GM18907 (cell line): ENCODE data around the gene WBP11.
A peak's percentile ranks its signal among the peaks of the same experiment; 100 is the strongest.

ENCODE experiments used
- ATAC-seq: cut with Tn5 transposase; IDR thresholded peaks from one replicate; pipeline ENCODE4 v1.9.1; 2021; ENCODE audit warnings: mild to moderate bottlenecking, moderate library complexity; ENCODE audit not compliant: unreplicated experiment

WBP11 gene

DNA sequence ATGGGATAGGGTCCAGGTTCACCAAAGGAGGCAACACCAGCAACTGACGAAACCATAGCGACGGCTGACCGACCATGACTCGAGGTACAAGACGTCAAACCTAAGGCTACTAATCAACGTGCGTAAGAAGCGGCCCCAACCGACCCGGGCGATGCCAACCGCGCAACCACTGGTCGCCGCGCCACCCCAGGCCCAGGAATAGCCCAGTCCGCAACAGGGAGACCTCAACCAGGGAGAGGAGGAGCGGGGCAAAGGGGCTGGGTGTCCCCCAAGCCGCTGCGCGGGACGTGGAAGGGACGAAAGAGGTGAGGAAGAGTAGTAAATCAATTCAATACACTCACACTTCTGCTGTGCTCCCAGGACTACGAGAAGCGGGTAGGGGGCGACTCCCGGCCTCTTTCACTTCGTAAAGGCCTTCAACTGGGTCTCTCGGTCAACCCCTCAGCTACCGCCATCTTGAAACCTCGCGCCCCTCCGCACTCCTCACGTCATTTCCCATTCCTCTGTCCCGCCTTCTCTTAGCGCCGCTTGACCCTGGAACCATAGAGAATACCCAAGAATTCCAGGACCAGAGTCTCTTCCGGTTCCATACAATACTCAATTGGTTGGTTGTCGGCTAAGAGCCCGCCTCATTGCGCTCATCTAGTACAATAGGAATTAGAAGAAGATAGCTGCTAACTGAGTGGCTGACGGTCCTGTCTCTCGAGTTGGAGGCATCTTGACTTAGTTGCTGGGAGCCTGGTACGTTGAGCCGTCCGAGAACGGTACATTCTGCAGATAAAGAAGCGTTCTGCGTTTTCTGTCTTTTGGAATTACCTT is at the start of gene WBP11, which contains the start of gene C12orf60:
TSS of gene WBP11 (minus strand) at position 468 of the 819 bp plus-strand sequence. CDS start 2,095 bp downstream, outside the sequence.
TSS of gene C12orf60 (plus strand) at position 660 of the 819 bp plus-strand sequence. CDS start 19,266 bp downstream, outside the sequence.
- ATAC-seq = peak; percentile 100

DNA sequence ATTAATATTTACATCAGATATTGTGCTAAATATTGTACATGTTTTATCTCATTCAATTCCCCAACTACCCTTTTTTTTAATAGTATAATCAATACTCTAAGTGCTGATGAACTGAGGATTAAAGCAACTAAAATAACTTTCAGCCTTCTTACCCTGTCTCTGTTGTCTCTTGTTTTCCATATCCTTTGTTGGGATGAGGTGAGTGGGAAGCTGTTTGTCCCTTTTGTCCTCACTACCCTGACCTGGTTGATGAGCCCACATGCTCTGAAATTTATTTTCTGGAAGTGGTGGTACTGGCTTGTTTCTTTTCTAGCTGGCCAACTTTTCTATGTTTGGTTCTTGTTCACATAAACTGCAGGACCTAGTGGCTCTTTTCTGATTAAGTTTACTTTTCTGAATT is 49.6 kb upstream of the WBP11 start:
- ATAC-seq = no peak

DNA sequence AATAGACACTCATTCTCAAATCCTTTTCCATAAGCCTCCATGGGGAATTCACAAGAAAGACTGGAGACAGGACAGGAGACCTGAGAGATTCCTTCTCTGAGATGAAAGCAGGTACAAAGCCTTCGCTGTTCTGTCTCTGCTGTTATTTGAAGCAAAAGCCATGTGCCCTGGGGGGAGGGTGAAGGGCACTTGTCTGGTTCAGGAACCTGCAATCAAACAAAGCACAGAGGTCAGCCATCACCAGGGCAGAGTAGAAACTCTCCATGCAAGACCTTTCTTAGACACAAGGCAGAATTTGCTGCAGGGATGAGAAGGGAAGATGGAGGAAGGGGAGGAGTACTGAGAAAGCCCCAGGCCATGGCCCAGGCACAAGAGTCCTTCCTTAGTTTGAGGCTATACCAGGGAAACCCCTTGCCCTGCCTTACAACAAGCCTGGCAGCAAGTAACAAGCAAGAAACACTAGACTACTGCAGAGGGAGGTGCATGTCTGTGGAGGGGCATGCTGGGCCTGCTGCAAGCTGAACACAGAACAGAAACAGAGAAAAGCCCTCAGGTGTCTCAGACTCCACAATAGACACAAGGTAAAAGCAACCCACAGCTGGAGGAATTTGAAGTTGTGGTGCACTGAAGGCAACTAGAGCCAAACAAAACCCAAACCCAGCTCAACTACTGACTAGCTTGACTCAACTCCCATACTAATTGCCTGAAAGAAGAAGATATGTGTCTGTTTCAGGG is 47.8 kb upstream of the WBP11 start:
- peak; percentile 76 for ATAC-seq

DNA sequence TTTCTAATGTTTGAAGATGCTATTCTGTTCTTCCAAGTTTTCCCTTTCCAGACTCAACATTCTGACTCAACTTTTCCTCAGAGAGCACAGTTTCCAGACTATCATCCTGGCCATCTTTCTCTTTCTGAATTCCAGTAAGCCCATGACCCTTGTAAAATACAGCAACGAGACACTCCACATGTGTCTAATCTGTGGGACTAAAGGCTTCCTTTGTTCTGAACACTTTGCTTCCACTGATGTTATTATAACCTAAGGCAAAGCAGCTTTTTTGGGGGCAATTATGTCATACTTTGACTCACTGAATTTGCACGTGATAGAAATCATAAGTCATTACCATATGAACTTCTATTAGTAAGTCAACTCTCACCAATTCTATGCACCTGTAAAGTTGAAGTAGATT is 46.4 kb upstream of the WBP11 start:
- no peak for ATAC-seq

DNA sequence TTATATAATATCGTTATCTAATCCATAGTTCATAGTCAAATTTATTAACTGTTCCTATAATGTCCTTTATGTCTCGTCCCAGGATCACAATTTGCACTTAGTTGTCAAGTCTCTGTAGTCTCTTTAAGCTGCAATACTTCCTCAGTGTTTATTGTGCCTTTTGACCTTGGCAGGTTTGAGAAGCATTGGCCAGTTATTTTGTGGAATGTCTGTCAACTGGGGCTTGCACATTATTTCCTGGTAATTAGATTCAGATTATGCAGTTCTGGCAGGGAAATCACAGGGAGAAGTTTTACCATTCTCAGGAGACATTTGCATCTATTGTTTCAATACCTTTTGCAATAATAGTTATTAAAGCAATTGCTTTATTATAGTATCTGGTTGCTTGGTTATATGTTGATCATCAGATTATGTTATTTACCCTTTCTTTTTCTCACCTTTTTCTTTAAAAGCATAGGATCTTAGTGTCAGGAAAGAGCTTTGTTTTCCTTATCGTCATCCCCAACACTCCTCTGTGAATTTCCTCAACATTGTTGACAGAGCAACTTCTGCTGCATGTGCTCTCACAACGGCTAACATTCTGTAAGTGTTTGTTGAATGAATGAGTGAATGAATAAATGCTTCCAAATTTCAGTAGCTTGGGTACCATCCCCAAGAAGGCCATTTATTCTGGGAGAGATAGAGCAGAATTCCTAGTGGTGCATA is 43.8 kb upstream of the WBP11 start:
- ATAC-seq = no peak

DNA sequence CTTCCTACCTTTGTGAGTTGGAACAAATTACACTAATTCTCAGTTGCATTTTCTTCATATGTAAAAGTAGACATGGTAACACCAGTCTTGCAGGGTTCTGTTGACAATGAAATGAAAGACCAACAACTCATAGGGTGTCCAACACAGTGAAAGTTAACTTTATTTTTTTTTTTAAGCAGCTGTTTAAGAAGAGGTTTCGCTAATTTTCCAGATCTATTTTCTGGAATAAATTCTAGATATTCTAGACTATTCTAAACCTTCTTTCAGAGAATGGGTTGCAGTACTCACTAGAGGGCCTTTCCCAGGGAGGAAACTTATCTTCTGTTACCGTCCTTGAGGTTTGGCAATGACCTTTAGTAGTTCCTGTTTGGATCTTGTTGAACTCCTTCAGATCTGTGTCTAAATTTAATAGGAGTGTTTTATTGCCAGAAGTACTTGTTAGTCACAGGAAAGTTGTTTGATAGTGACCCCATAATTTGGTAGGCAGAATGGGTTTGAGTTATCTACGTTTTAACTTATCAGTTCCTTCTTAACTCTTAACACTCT is 42.8 kb upstream of the WBP11 start:
- ATAC-seq = no peak

DNA sequence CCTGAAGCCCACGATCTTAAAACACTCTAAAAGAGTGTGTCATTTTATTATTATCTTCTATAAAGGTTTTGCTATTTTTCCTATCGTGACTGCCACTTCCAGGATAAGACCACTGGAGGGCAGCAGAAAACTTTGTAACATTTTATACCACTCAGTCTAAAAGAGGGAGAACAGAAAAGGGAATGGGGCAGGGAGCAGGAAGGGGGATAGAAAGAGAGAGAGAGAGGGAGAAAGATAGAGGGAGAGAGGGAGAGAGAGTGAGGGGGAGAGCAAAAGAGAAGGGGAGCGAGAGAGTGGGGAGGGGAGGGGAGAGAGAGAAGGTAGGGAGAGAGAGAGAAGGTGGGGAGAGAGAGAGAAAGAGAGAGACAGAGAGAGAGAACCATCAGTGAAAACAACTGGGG is 42.1 kb upstream of the WBP11 start:
- ATAC-seq = peak; percentile 60

DNA sequence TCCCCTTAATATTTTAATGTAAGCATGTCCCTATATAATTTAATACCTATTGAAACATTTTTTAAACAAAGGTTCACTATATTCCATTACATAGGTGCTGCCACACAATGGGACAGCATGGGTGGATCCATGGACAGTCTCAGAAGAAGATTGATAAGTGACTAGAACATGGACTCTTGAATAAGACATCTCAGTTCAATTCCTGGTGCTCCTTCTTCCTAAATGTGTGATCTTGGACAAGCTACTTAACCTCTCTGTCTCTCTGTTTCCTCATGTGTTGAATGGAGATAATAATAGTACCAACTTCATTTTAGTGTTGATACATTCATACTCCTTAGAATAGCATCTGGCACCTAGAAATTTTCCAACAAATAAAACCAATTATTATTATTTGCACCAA is 41.1 kb upstream of the WBP11 start:
- ATAC-seq = no peak

DNA sequence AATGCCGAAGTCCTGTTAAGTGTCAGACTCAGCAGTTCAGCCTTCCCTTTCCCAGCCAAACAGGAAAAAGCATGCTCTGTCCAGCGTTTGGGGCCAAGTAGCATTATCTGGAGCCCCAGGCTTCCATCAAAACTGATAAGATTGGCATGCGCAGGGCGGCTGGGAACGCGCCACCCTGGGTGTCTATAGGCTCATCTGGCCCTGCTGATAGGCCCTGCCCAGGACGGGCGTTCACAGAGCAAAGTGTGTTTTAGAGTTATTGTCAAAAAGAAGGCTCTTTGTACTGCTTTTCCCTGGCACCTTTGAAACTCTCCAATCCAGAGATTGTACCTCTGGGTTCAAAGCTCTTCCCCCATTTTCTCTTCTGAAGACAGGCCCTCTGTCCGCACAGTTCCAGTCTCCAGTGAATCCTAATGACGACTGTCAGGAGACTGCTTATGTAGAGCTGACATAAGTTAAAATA is 40.2 kb upstream of the WBP11 start, which contains the start of gene ART4:
TSS of gene ART4 (minus strand) at position 102 of the 463 bp plus-strand sequence. CDS start 413 bp downstream, outside the sequence.
- ATAC-seq = no peak

DNA sequence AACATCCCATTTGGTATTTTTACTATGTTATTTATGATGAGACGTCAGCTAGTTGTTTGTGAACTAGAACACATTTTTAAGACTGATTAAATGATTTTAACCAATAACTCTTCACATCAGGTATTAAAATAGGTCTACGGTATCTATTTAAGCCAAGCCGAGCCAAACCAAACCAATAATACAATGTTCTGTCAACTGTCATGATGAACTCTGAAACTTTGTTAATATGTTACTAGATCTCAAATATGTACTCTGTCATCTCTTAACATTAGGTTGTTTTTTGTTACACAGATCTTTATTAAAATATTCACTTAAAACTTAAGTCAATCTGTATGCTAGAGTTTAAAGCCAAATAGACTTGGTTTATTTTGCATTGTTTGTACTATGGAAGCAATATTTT is 39.0 kb upstream of the WBP11 start:
- ATAC-seq = no peak

DNA sequence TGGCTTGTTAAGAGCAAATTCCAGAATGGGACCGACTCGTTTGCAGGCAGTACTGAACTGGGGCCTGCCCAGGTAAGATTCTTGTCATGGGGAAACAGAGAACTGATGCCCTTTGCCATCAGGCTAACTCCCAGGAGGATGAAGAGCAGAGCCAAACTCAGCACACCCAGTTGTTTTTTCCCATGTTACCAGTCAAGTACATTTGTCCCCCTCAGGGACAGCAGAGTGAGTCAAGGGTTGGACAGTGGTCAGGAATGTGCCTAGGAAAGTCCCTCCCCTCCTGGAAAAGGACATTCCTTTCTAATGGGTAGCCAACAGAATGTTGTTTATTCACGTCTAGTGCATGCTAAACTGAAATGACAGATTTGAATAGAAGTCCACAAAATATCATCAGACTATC is 38.5 kb upstream of the WBP11 start:
- no peak for ATAC-seq

DNA sequence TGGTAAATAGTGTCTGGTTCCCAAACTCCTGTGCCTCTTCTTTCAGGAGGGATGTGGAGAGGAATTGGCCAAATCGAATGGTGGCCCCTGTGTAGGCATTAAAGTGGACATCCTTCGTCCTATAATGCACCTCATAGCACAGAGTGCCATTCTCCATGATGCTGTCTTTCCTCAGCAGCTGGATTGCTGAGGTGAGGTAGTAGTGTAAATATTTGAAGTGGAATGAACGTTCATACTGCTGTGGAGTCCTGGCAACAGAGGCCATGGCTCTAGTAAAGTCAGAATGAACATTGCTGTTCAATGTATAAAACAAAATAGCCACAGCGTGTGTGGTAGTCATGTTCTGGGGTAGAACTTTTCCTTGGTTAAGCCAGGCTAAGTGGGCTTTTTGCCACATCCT is 37.3 kb upstream of the WBP11 start:
- ATAC-seq = no peak

DNA sequence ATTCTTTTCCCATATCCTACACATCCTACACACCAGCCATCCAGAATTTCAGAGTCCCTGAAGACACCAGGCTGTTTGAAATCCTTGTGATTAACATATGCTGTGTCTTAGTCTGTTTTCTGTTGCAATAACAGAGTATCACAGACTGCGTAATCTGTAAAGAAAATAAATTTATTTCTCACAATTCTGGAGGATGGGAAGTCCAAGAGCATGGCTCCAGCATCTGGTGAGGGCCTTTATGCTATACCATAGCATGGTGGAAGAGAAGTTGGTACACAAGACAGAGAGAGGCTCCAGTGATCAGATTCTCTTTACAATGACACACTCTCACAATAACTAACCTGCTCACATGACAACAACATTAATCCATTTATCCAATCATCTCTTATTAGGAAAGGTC is 36.0 kb upstream of the WBP11 start:
- no peak for ATAC-seq

DNA sequence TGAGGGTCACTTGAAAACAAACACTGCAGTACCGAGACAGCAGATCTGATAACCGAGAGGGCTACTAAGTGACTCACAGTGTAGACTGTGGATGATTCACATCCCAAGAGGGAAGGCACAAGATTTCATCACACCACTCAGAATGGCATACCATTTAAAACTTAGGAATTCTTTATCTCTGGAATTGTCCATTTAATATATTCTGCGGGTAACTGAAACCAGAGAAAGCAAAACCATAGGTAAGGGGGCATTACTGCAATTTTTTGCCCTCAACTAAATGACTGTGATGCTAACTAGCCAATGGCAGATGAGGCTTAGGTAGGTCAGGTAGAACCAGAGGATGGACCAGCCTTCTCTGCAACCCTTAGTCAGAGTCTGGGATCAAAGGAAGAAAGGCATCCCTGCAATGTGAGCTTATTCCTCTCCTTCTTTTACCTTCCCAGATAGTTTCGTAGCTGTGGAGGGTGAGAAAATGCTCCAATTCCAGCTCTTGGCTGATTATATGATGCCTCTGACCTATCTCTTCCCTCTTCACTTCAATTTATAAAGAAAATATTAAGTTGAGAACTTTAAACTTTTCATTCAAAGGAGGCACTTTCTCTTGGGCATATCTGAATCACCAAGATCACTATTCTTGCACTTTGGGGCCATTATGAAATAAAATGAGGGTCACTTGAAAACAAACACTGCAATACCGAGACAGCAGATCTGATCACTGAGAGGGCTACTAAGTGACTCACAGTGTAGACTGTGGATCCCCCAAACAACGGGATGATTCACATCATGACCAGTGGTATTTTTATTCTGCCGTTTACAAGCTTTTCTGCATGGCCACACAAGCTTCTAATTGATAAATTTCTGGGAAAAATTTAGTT is 33.3 kb upstream of the WBP11 start:
- no peak for ATAC-seq

DNA sequence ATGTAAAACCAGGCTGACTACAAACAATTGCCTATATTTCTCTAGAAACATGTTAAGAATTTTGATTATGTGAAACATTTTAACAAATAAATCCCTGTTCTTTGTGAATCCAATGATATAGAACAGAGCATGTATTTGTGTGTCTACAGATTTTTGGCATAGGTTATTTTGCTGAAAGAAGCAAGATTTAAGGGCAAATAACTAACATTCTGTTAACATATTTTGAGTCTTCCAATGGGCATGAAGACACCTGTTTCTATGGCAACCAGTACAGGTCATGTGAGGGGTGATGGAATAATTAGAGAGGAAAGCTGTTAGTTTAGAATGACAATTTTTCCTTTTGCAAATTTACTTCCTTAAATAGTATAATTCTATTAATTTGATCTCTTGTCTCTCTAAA is 31.2 kb upstream of the WBP11 start:
- ATAC-seq = no peak

DNA sequence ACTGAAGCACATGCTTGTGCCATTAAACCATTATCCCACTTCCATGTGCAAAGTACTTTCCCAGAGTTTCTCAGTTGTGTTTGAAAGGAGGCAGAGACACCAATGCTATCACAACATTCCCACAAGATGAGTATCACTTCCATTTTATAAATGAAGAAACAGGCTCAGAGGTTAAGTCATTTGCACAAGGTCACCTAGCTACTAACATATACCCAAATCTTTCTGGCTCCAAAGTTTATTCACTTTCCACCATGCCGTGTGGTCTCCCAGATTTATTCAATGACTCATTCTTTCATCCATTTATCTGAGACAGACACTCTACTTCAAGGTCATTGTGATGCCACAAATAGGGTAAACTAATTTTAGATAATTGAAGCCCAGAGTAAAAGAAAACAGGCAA is 30.7 kb upstream of the WBP11 start:
- ATAC-seq = no peak

DNA sequence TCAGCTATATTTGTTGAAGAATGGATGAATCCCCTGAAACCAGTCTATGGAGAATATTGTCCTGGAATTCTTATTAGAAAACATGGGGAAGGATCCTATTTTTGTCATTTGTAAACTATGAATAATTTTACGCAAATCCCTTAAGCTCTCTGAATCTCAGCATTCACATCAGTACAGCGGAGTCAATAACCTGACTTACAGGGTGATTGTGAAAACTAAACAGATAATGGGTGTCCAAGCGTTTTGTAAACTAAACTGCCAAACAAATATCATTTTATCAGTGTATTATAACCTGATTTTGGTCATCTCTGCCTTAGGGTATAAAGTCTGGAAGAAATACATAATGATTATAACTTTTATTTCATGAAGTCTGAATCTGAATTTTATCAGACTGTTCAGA is 30.1 kb upstream of the WBP11 start:
- ATAC-seq = no peak

DNA sequence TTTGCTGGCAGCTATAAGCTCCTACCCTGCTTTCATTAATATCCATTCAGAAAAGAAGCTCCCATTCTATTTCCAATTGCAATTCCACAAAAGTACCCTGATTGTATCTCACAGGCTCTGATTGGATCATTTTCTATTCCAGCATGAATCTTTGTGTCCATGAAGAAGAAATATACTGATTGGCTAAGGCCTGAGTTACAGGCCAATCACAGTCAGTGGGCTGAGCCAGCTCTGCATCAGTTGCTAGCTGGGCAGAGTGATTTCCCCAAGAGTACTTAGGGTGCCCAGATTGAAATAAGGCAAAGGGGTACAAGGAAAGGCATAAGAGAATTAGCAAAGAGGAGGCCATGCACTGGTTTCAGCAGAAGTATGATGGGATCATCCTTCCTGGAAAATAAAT is 25.6 kb upstream of the WBP11 start:
- ATAC-seq = peak; percentile 85

DNA sequence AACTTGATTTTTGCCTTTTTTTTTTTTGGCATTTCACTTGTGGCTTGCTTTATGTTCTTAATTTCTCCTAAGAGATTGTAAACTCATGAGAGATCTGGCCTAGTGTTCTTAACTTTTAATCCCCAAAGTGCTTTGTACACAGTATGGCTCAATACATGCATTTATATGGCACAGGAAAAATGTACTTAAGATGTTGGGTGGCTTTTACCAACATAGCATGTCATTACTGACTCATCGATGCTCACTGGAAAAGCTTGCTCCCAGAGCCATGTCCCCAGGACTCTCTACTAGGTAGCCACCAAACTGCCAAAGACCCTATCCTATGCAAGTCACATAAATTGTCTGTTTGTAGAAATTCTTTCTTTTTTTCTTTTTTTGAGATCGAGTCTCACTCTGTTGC is 23.8 kb upstream of the WBP11 start:
- ATAC-seq = no peak

DNA sequence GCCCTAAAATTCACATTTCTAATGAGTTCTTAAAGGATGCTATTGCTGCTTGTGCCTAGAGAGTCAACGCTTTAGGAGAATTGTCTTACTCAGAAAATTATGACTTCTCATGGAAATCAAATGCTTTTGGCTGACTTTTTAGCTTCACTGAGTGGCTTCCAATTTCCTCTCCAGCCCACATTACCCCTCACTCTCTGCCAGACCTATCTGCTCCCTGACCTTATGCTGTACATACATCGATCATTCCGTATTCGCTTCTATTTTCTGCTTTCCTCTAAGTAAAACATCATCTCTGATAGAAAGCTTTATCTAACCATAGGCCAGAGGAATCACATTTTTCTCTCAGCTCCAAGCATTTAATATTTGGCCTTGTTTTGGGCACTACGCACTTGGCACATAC is 23.2 kb upstream of the WBP11 start:
- no peak for ATAC-seq
